Stomach smooth muscle (tissue), 2 donors: ENCODE data around the gene CASZ1.
A peak's percentile ranks its signal among the peaks of the same experiment; 100 is the strongest.

Experiments
- H3K27ac ChIP-seq: one replicate; pipeline ENCODE4 v1.7.0; 2013; ENCODE audit warnings: mild to moderate bottlenecking, low read length, inconsistent platforms
- H3K27me3 ChIP-seq, 2 donors: one replicate each; pipeline ENCODE4 v1.7.0; 2013; ENCODE audit warnings: low read length in 2 of 2; ENCODE audit not compliant: insufficient read depth in 2 of 2, control insufficient read depth in 1 of 2
- H3K36me3 ChIP-seq, 2 donors: one replicate each; pipeline ENCODE4 v1.7.0; 2013; ENCODE audit warnings: low read length in 2 of 2; ENCODE audit not compliant: control insufficient read depth in 2 of 2, insufficient read depth in 2 of 2
- H3K4me1 ChIP-seq: one replicate; pipeline ENCODE4 v1.7.0; 2013; ENCODE audit warnings: low read length; ENCODE audit not compliant: control insufficient read depth, insufficient read depth
- H3K4me3 ChIP-seq, 2 donors: one replicate each; pipeline ENCODE4 v1.7.0; 2013; ENCODE audit warnings: low read length in 2 of 2
- H3K9ac ChIP-seq, 2 donors: one replicate each; pipeline ENCODE4 v1.7.0; 2013; ENCODE audit warnings: low read length in 2 of 2, mild to moderate bottlenecking in 1 of 2
- H3K9me3 ChIP-seq, 2 donors: one replicate each; pipeline ENCODE4 v1.7.0; 2013; ENCODE audit warnings: low read length in 2 of 2; ENCODE audit not compliant: control insufficient read depth in 2 of 2
- donor health status: healthy.
- donor health status: Pancreatic carcinoma.

CASZ1 gene

GRCh38 chr1:10601342-10602070, 194.9 kb downstream of the CASZ1 start:
- H3K27ac ChIP-seq, result no peak overlapping the region
- H3K4me1 ChIP-seq, result no peaks in the 10 kb centered on the region
- H3K27me3 ChIP-seq, result no peaks in the 10 kb centered on the region
- peaks cover 6 to 9% of the 10 kb centered on the region in 2 donors for H3K36me3 ChIP-seq
- H3K9ac ChIP-seq, result no peak overlapping the region
- H3K9me3 ChIP-seq, result no peaks in the 10 kb centered on the region
- no peak overlapping the region for H3K4me3 ChIP-seq

- no peaks in the 10 kb centered on the region for H3K9me3 ChIP-seq
- H3K27me3 ChIP-seq, result no peaks in the 10 kb centered on the region
- H3K4me1 ChIP-seq, result peaks cover 4% of the 10 kb centered on the region
- H3K36me3 ChIP-seq, result peaks cover 6% of the 10 kb centered on the region in 2 donors
- H3K27ac ChIP-seq, result no peak overlapping the region
- no peak overlapping the region for H3K4me3 ChIP-seq
- no peak overlapping the region for H3K9ac ChIP-seq
Observed at GRCh38 chr1:10599194-10599861, 197.1 kb downstream of the CASZ1 start.

DNA sequence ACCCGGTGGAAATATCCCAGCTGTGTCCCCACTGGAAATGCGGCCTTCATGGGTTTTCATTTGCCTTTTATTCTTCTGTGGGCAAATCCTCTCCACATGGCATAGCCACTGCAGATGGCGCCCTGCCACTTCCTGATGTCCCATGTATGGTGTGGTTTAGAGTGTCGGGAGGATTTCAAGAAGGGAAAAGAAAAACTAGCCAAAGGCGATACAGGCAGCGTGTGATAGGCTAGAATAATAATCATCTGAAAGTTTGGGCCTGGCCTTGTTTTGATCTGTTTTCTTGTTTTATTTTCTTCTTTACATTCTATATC, 198.1 kb downstream of the CASZ1 start:
- Histone ChIP-seq H3K27ac (no peak overlapping the region), H3K27me3 (no peaks in the 10 kb centered on the region), H3K4me3 (no peak overlapping the region), H3K9ac (no peak overlapping the region), H3K36me3 (peaks cover 6% of the 10 kb centered on the region in 2 donors), H3K4me1 (peaks cover 8% of the 10 kb centered on the region), H3K9me3 (no peaks in the 10 kb centered on the region)

DNA sequence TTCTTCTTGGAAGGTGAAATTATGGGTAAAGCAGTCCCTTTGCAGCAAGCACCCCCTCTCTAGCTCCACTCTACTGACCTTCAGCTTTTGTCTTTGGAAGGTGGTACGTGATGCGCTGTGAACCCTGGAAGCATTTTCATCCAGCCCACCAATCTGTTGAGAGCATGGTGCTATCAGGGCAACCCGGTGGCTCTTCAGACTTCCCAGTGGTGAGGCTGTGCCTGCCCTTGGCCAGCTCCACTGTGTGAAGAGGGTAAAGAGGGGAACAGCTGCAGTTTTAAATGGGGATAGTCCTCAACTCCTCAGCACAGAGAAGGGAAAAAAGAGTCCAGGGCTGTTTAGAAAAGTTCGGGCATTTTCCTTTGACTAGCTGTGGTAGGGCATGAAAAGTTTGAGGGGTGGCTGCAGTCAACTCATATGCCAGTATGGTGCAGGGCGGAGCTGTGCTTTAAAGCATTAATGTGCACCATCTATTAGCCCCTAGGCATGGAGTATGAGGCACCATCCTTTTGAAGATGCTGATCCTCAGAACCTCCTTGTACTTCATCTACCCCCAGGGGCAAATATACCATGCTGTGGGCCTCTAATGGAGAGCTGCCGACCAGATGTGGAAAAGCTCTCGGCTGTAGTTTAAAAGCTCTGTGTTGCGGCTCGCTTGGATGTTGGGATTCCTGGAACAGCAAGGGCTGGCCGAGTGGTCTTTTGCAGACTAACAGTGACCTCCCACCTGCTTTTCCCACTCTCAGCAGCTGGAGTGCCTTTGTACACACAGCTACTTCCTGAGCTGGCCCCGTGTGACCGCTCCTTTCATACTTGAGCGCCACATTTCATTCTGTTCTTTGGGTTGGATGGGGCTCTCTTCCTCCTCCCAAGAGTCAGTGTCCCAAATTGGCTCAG, 198.7 kb downstream of the CASZ1 start:
- no peaks in the 10 kb centered on the region for H3K9me3 ChIP-seq
- H3K36me3 ChIP-seq, result peaks cover 6% of the 10 kb centered on the region in 2 donors
- peaks cover 12% of the 10 kb centered on the region for H3K4me1 ChIP-seq
- no peaks in the 10 kb centered on the region for H3K27me3 ChIP-seq
- no peak overlapping the region for H3K27ac ChIP-seq
- no peak overlapping the region for H3K9ac ChIP-seq
- H3K4me3 ChIP-seq, result no peak overlapping the region

- Histone ChIP-seq H3K27ac (no peak overlapping the region), H3K4me3 (no peak overlapping the region), H3K27me3 (no peaks in the 10 kb centered on the region), H3K9ac (no peak overlapping the region), H3K36me3 (peaks cover 6% of the 10 kb centered on the region in 2 donors), H3K4me1 (peaks cover 21% of the 10 kb centered on the region), H3K9me3 (no peaks in the 10 kb centered on the region)
Observed at GRCh38 chr1:10596780-10597179, 199.7 kb downstream of the CASZ1 start.

DNA sequence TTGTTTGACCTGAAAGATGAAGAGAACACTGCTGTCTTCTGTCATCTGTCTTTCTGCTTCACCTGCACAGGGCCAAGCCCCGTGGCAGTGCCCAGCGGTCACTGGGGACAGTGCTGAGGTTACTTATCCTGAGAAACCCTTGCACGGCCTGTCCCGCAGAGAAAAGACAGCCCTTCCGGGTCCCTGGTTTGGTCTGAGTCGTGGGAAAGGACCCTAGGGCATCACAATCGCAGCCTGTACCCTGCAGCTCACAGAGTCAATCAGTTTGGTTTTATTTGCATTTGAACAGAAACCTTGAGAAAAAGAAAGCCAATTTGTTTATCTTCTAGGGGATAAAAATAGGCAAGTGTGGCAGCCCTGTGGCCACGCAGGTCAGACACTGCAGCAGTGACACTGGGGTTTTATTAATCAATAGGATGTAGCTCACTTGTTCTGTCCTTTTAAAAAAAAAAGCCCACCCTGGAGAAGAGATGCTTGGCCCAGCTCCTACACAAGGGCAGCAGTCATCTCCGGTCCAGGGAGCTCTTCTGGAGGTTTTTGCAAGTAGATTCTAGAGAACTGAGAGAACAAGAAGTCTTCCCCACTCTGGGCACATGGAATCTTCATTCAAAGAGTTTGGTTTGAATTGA, 201.7 kb downstream of the CASZ1 start:
- no peaks in the 10 kb centered on the region for H3K9me3 ChIP-seq
- no peak overlapping the region for H3K9ac ChIP-seq
- no peak overlapping the region for H3K27ac ChIP-seq
- H3K4me1 ChIP-seq, result peaks cover 22% of the 10 kb centered on the region
- H3K27me3 ChIP-seq, result no peaks in the 10 kb centered on the region
- H3K36me3 ChIP-seq, result peaks cover 6% of the 10 kb centered on the region in 2 donors
- H3K4me3 ChIP-seq, result no peak overlapping the region

GRCh38 chr1:10593750-10594149, 202.7 kb downstream of the CASZ1 start:
- H3K4me1 ChIP-seq, result peaks cover 22% of the 10 kb centered on the region
- H3K4me3 ChIP-seq, result no peak overlapping the region
- H3K9me3 ChIP-seq, result no peaks in the 10 kb centered on the region
- no peaks in the 10 kb centered on the region for H3K36me3 ChIP-seq
- no peaks in the 10 kb centered on the region for H3K27me3 ChIP-seq
- H3K27ac ChIP-seq, result no peak overlapping the region
- H3K9ac ChIP-seq, result no peak overlapping the region

DNA sequence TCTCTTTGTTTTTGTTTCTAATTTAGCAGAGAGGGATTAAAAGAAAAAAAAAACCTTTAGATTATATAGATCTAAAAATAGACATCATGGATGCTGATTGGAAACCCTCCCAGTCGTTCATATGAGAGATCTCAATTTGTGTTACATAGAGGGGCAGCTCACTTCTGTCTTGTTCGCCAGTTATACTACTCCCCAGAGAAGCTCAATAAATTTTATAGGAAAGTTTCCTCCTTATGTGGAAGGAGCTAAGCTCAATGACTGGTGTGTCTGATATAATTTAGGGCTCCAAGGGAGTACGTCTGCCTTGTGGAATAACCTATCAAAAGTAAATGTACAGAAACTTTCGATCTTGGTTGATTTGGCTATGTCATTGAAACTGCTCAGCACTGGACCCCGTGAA, 204.1 kb downstream of the CASZ1 start:
- Histone ChIP-seq H3K27ac (peak overlapping the region; percentile 58), H3K9ac (peak overlapping the region in 1 of 2 donors; percentile 36), H3K9me3 (no peaks in the 10 kb centered on the region), H3K27me3 (no peaks in the 10 kb centered on the region), H3K4me1 (peaks cover 22% of the 10 kb centered on the region), H3K4me3 (peak overlapping the region in 1 of 2 donors; percentile 15), H3K36me3 (no peaks in the 10 kb centered on the region)

GRCh38 chr1:10591010-10591409, 205.4 kb downstream of the CASZ1 start:
- H3K4me3 ChIP-seq, result no peak overlapping the region
- H3K27ac ChIP-seq, result no peak overlapping the region
- peaks cover 22% of the 10 kb centered on the region for H3K4me1 ChIP-seq
- H3K9ac ChIP-seq, result no peak overlapping the region
- no peaks in the 10 kb centered on the region for H3K27me3 ChIP-seq
- H3K36me3 ChIP-seq, result no peaks in the 10 kb centered on the region
- H3K9me3 ChIP-seq, result no peaks in the 10 kb centered on the region

DNA sequence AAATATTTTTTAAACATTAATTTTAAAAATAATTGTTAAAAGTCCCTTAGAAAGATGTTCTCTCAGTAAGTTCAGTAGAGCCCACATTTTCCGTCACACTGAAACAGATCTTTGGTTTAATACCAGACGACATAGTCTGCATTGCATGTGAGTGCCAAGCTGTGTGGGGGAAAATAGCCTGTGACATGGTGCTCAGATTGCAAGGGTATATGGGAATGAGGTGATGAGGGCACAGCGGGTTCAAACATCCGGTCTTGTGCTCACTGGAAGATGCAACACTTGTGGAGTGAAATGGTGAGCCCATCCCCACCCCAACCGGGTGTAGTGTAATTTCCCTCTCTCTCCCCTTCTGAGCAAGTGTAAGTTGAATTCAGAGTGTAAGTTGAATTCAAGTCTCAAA, 207.4 kb downstream of the CASZ1 start:
- H3K4me1 ChIP-seq, result peaks cover 16% of the 10 kb centered on the region
- no peaks in the 10 kb centered on the region for H3K27me3 ChIP-seq
- no peaks in the 10 kb centered on the region for H3K36me3 ChIP-seq
- no peak overlapping the region for H3K4me3 ChIP-seq
- H3K27ac ChIP-seq, result no peak overlapping the region
- H3K9me3 ChIP-seq, result no peaks in the 10 kb centered on the region
- H3K9ac ChIP-seq, result no peak overlapping the region
